ENCODE data around the gene CDIPT.

The CDIPT gene

GRCh38 chr16:29810699-29811169 is 52.3 kb downstream of the CDIPT start:
- H3K4me3 ChIP-seq (ENCODE audit: low read length): no peak overlapping the region
- no peak overlapping the region for H3K27ac ChIP-seq (ENCODE audit: low read length)
- DNase-seq (ENCODE audit: low read depth, low spot score): no peak
- peaks cover 18% of the 10 kb centered on the region for H3K4me1 ChIP-seq (ENCODE audit: control insufficient read depth, insufficient read depth, low read length)
- H3K36me3 ChIP-seq (ENCODE audit: control insufficient read depth, insufficient read depth, low read length): peaks cover 16% of the 10 kb centered on the region
- H3K27me3 ChIP-seq (ENCODE audit: control insufficient read depth, insufficient read depth, low read length): no peaks in the 10 kb centered on the region
- WGBS (ENCODE audit: insufficient coverage, insufficient read length): no CpG with 5 or more reads among the region's 9 CpGs
- no peaks in the 10 kb centered on the region for H3K9me3 ChIP-seq (ENCODE audit: control insufficient read depth, insufficient read depth, low read length)

GRCh38 chr16:29809850-29810698 is 53.0 kb downstream of the CDIPT start:
- Histone ChIP-seq H3K4me3 (ENCODE audit: low read length) (no peak overlapping the region), H3K27me3 (ENCODE audit: control insufficient read depth, insufficient read depth, low read length) (no peaks in the 10 kb centered on the region), H3K27ac (ENCODE audit: low read length) (no peak overlapping the region), H3K36me3 (ENCODE audit: control insufficient read depth, insufficient read depth, low read length) (peaks cover 16% of the 10 kb centered on the region), H3K4me1 (ENCODE audit: control insufficient read depth, insufficient read depth, low read length) (peaks cover 18% of the 10 kb centered on the region), H3K9me3 (ENCODE audit: control insufficient read depth, insufficient read depth, low read length) (no peaks in the 10 kb centered on the region)
- WGBS (ENCODE audit: insufficient coverage, insufficient read length): no CpG with 5 or more reads among the region's 23 CpGs
- no peak for DNase-seq (ENCODE audit: low read depth, low spot score)

GRCh38 chr16:29809031-29809747 is 53.8 kb downstream of the CDIPT start:
- peaks cover 14% of the 10 kb centered on the region for H3K4me1 ChIP-seq (ENCODE audit: control insufficient read depth, insufficient read depth, low read length)
- no peak for DNase-seq (ENCODE audit: low read depth, low spot score)
- no peaks in the 10 kb centered on the region for H3K27me3 ChIP-seq (ENCODE audit: control insufficient read depth, insufficient read depth, low read length)
- no peak overlapping the region for H3K4me3 ChIP-seq (ENCODE audit: low read length)
- no peaks in the 10 kb centered on the region for H3K9me3 ChIP-seq (ENCODE audit: control insufficient read depth, insufficient read depth, low read length)
- H3K27ac ChIP-seq (ENCODE audit: low read length): no peak overlapping the region
- peaks cover 16% of the 10 kb centered on the region for H3K36me3 ChIP-seq (ENCODE audit: control insufficient read depth, insufficient read depth, low read length)
- no CpG with 5 or more reads among the region's 31 CpGs for WGBS (ENCODE audit: insufficient coverage, insufficient read length)

Data from iPS DF 6.9 (cell line).